Activated CD4-positive, alpha-beta T cell treated with anti-CD3 and anti-CD28 coated beads for 48 hours (primary cell): ENCODE measurements around the gene DCLK1.
"Not testable (repeated sequence)": the region's sequence is repeated elsewhere in the genome, so short reads cannot be mapped to it uniquely, and the experiment has no call there.

Source experiments
- DNase-seq: peaks from one replicate; pipeline ENCODE4 v3.0.0-alpha.2; 2020

Gene DCLK1

DNA sequence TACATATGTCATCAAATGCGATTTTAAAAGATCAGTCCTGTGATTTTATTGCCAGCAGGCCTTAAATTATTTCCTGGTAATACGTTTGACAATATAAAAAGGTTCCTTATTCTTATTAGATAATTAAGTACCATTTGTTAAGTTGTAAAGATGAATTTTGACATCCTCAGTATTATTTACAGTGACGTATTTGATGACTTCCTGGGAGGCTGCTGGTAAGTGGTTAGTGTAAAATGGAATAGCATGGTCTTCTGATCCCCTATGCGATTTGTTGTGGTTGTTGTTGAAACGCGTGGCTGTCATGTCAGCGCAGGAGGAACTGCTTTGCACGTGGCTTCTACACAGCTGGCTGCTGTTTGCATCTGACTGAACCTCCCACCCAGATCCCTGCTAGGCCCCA, 99.7 kb downstream of the DCLK1 start:
- DNase-seq = no peak

DNA sequence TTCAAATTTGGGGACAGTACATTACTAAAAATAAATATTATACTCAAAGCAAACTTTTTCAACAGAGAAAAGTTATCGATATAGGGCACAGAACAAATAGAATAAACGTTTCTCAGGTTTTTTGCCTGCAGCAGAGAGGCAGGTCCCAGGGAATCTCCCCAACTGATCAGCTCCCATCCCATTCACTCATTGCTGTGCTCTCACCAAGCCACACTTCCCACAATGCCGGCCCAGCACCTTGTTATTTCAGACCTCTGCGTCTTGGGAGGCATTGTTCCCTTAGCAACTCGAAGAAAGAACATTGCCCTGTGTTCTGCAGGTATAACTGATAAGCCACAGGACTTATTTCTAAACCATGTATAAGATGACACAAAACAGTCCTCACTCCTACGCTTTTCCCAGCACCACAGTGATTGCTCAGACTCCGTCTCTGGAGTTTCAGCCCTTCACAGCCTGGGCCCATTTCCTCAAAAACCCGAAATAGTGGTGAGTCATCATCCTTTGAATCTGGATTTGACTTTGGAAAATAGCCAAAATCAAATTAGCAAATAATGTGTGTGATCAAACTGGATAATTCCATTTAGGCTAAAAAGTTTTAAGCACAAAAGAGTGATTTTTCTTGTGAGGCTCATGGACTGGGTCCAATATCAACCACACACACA, 100.4 kb downstream of the DCLK1 start:
- DNase-seq = no peak

DNA sequence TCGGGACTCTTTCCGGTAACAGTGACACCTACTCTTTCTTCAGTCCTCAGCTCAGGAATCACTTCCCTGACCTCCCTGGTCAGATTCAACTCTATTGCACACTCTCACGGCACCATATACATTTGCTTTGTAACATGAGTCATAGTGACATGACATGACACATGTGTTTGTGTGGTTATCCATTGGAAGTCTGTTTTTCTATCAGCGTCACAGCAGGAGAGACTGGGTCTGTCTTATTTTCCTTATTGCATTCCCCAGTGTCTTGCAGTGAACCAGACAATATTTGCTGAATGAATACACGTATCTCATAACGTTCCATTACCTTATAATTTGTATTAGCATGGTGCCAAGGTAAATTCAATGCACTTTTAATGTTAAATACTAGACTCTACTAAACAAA, 102.0 kb downstream of the DCLK1 start:
- DNase-seq = no peak

DNA sequence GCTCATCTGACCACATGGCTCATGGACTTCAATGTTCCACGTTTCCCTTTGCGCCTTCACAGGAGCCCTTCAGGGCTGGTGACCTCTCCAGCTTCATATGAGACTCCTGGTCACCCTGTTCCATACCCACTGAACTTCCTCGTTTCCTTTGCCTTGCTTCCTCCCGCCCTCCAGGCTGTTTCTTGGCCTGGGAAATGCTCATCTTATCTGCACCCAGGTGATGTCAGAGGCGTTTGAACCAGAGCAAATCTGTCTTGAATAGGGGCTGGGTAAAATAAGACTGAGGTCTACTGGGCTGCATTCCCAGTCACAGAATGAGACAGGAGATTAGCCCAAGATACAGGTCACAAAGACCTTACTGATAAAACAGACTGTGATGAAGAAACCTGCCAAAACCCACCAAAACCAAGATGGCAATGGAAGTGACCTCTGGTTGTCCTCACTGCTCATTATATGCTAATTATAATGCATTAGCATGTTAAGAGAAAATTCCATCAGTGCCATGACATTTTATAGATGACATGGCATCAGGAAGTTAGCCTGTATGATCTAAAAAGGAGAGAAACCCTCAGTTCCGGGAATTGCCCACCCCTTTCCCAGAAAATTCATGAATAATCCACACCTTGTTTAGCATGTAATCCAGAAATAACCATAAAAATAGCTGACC, 102.7 kb downstream of the DCLK1 start:
- DNase-seq = no peak

DNA sequence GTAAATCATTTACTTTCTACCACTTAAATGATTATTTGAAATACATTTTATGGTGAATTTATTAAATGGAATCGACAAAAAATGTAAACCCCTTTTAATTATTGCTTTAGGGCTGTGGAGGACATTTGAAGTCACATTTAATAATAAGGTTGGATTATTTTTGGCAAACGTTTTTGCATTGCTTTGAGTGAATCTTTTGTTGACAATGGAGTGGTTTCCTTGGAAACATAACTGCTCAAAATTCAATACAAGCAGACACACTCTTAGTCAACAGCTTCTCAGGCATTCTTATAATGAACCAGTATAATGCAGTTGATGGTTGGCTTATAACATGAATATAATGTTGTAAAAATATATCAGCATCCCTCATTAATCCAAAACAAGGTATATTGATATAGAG, 104.7 kb downstream of the DCLK1 start:
- no peak for DNase-seq

DNA sequence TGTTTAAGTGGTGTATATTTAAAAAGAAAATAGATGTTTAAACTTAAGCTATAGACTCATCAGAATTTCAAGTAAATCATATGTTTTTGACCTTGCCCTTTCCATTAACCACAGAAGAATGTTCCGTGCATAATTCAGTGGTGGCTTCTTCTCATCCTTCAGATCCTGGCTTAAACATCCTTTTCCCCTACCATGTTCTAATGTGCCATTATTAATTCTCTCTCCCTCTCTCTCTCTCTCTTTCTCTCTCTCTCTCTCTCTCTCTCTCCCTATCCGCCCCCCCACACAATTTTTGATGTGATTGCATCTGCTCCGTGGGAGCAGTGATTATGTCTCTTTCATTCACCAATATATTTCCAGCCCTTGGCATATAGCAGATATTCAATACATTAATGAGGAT, 116.4 kb downstream of the DCLK1 start:
- no peak for DNase-seq

DNA sequence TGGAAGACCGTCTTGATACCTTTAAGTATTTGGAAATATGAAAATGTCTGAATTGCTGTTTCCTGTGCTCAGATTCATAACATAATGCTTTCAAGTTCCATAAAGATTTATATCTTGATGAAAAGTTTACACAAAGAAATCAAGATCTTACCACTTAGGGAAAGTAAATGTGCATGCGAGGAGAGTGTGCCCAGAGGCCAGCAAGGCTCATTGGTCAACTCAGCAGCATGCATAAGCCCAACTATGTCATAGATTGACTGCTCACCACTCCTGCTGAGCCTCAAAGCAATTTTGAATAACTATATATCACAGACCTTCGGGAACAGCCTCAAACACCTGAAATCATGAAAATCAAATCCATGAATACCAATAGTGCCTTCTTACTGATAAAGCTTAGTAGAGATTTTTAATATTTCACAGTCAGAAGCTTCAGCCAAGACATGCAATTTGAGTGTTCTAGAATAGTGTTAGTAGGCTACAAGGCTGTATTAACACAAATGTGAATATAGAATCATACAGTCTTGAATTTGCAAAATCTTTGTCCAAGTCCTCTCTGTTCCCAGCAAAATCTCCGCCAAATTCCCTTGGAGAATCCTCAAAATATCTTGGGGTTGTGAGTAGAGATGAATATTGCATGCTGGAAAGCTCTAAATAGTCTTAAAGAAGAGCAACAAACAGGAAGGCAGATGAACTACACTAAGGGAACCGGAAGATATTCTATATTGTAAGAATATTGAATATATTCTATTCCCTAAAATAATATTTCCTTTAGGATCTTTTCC, 124.1 kb downstream of the DCLK1 start:
- DNase-seq = no peak

DNA sequence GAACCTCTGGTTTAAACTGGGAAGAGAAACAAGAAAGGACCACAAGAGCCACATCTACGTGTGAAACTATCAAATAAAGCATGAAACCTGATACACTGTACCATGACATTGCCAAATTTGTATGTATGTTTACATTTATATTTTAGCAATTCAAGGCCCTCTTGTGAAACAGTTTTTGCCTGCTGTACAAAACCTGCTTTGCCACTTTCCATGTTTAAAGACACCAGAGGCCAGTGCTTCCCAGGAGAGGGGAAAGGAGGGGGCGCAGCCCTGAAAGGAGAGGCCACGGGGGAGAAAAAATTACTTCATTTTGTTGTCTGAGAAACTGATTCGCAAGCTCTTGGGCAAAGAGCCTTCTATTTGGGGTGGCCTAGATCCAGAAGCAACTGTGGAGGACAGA, 124.8 kb downstream of the DCLK1 start:
- no peak for DNase-seq

DNA sequence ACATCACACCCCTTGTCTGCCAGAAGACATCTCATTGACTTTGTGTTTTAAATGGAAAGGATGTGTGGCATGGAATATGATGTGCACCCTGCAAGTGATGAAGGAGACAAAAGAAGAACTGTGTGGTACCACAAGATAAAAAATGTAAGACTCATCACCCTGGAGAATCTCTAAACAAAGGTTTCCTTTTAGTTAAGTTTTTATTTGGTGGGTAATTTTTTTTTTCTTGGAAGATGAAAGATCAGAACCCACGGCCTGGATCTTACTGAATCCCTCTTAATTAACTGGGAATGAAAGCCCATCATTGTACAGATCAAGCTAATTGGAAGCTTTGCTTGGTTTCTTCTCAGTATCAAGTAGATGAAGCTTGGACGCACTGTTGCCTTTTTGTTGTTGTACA, 129.6 kb downstream of the DCLK1 start:
- DNase-seq = no peak

DNA sequence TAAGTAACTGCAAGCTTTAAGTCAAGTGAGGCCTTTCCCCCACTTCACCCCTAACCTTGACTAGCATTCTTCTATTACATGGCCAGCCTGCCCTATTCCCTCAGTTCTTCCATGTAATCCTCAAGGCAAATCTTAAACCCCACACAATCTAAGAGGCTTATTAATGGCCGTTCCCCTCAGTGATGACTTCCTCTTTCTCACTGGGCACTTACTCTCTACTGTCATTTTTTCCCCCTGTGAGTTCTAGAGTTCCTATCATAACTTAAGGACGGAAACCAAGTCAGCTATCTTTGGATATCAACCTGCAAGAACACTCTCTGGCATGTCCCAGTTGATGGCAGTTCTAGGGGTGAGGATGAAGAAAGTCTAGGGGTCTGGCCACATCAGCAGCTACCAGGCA, 131.2 kb downstream of the DCLK1 start:
- DNase-seq = no peak

DNA sequence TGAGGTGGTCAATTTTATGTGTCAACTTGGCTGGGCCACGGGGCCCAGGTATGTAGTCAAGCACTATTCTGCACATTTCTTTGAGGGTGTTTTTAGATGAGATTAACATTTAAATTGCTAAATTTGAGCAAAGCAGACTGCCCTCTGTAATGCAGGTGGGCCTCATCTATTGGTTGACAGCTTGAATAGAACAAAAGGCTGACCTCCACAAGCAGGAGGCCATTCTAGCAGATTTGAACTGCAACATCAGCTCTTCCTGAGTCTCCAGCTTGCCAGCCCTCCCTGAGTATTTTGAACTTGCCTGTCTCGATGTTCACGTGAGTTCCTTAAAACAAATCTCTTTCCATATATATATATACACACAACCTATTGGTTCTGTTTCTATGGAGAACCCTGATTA, 134.8 kb downstream of the DCLK1 start:
- DNase-seq = no peak

DNA sequence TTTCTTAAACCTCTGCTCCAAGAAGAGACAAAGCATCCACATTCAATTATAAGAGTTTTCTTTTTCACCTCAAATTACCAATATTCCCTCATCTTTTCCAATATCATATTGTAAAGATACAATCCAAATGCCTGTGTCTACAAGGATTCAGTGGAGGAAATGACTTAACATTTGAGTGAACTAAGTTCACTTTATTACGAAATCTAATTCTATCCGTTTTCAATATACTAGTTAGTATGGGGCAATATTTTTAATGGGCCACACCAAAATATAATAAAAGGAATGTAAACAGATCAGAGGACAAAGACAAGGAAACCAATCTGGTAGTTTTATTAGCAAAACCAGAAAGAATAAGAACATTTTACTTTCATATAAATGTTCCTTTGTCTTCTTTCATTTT, 136.0 kb downstream of the DCLK1 start:
- no peak for DNase-seq

DNA sequence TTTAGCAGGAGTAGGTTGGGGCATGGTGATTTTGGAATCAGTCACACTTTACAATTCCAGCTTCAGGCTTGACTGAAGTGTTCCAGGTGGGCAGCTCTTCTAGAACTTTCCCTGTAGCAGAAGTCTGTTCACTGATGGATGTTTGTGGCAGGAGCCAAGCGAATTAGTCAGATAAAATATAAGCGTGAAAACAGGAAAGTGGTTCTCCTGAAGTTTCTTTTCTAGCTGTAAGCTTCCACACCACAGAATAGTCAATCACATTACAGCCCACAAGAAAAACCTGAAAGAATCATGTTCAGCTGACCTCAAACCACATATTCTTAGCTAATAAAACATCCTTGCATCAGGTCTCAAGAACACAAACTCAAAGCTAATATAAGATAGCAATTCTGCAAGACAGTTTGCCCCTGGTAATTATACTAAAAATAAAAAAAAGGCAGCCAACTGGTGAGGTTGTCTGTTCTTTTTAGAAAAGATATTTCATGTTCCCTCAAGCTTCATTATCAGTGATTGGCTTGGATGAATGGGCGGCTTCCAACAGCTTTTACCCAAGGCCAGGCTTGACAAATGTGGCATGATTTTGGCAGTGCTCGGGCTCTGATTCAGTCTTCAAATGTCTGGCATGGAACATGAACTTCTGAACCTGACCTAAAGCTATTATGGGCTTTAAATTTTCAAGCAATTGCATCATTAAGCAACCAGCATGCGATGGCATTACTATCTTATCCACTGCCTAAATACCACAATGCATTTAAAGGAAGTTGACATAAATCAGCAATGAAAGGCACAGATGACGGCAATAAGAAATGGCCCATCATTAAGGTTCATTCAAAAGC, 136.8 kb downstream of the DCLK1 start:
- DNase-seq = no peak

DNA sequence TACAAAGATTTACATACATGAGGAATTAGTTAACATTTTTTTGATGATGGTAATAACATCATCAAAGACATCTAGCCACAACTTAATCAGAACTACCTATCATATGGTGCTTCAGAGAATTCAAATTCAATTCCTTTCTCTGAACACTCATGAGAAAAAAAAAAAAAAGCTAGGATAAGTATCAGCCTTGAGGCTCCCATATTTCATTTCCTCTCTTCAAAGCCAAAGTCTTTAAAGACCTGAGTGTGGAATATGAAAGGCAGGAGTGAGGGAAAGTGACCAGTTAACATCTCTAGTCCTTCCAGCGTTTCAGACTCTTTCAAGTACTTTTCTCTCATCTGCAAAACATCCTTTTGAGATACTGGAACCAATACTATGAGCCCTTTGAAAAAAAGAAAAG, 137.5 kb downstream of the DCLK1 start:
- no peak for DNase-seq

DNA sequence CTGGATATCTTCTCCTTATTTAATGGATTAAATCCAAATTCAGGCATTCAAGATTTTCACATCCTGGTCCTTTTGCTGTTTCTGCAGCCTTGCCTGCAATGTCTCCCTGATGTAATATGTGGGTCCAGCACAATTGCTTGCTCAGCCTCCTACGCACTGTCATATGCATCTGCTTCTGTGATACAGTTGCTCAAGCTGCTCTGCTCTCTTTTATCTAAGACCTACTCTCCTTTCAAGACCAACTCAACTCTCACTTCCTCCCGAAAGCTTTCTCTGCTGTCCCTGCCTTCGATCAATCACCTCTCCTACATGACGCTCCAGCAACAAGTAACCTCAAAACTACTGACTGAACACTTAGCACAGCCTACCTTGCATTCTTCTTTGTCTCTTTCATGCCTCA, 138.2 kb downstream of the DCLK1 start:
- no peak for DNase-seq

DNA sequence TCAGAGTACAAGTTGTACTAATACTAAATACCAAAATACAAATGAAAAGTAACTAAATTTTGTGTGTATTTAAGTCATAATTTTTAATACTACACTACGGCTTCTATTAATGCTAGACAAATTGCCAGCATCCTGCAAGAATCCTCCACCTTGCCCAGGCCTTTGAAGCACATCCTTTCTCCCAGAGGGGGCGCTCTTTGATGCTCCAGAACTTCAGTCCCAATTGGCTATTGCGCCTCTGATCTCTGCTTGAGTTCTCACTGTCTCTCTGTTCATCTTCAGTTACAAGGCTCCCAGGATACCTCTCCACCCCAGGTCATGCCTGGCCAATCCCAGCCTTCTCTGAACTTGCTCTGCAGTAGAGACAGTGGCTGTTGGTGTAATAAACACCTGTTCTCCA, 141.0 kb downstream of the DCLK1 start:
- DNase-seq = no peak

DNA sequence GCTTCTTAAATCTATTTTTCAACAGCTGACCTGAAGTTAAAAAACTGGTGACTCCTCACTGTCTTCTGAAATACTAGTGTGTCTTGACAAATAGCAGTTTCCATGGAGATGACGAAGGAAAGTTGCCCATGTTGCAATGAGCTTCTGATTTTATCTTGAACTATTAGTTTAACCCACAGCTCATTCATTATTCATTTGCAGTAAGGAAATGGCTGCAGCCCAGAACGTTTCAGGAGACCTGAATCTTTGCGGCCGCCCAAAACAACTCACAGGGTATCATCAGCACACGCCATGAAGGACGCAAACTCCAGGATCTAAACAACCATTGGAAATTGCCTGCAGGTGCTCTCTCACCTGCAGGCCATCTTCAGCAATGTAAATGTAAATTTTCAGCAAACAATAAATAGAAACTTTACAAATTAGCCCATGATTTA, 142.5 kb downstream of the DCLK1 start:
- DNase-seq = no peak

DNA sequence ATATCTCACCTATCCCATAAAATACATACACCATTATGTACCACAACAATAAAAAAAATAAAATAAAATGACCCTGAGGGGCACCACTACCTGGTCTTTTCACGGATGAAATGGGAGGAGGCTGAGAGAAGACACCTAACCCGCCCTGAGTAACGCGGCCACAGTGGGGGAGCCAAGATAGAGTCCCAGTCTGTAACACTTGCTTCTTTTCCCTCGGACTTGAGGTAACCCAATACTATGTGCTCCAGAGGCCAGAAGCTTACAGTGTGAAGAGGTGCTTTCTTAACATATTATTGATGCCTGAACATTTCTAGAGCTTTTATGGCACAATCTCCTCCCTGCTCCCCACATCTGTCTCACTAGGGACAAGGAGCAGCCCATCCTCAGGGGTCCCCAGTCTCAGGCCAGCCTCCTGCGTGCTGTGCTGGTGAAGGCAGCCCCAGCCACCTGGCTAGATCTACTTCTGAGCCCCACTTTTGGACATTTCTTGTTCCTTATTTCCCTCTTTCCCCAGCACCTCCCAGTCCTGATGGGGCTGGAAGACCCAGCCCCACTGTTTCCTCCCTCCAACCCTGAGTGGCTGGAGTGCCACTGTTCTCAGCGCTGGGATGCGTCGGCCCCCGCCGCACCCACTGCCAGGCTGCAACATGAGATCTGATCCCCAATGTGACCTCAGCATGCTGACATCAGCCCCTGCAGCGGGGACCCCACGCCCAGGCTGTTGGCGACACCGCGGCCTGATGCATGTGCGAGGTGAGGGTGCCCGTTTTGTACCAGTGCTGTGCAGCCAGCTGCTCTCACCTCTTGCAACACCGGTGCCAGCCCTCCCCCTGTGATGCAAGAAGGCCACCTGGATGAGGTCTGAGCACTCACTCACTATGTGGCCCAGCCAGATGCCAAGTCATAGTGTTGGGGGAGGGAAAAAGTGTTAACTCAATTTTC, 143.3 kb downstream of the DCLK1 start:
- no peak for DNase-seq

DNA sequence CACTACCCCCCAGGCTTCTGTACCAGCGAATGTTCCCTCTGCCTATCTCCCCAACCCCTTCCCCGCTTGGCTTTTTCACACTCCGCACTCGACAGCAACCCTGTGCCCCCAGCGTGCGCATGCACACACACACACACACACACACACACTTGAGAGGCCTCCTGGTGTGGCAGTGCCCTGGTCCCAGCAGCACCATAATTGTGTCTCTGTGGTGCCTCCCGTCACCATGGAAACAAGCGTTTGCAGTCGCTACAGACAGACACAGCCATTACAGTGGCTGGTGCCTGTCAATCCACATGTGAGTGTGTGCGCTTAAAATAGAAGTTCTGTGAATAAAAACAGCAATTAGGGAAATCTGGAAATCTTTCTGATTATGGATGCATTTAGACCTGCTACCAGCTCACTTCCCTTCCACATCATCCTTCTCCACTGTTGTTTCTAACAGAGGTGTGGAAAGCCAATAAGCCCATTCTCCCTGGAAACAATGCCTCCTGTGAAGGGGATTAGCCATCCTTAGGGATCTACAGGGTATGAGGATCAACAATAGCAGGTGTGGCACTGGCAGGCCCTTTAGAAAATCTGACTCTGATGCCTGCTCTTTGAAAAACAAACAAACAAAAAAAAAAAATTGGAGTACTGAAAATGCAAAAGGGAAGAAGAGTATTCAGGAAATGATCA, 146.3 kb downstream of the DCLK1 start:
- DNase-seq = no peak

DNA sequence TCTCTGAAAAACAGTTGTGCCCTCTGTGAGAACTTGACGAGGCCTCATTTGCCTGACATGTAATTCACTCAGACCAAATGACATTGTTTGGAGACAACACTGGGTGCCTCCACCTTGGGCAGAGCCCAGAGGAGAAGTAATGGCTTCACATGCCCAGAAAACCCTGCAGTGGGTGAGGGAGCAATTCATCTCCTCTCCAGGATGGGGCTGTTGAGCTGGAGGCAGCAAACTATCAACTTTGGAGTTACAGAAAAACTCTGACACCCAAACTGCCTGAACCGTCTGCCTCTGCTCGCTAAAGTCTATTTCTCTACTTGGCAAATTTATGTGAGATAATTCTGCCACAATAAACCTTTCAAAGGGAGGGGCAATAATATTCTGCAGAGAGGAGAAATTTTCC, 146.9 kb downstream of the DCLK1 start:
- no peak for DNase-seq

DNA sequence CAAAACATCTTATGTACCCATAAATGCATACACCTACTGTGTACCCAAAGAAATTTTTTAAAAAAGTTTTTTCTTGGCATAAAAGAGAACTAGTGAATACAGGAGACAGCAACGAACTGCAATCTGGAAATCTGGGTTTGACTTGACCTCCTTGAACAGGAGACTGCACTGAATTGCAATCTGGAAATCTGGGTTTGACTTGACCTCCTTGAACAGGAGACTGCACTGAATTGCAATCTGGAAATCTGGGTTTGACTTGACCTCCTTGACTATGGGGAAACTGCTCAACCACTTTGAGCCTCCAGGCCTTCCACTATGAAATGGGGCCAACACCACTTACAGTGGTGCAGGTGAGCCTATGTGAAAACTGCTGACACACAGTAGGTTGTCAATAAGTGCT, 147.5 kb downstream of the DCLK1 start:
- DNase-seq = not testable (repeated sequence)

DNA sequence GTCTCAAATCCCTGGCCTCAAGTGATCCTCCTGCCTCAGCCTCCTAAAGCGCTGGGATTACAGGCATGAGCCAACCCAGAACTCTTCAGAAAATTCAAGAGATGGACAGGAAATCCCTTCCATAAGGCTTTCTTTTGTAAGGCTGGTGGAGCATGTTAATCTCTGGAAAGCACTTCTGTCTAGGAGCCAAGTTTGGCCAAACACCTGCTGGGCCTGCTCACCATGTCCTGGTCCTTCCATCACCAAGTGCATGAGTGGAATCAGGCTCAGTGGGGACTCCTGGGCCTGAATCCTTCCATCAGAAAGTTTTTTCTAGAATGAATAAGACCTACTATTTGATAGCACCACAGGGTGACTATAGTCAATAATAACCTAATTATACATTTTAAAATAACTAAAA, 148.0 kb downstream of the DCLK1 start:
- no peak for DNase-seq
